Activated CD4-positive, alpha-beta T cell treated with anti-CD3 and anti-CD28 coated beads, Interleukin-2, amount 50 U/mL, for 1 hour (primary cell): ENCODE data around the gene RNU1-3.

ENCODE experiments used
- DNase-seq: peaks from one replicate; pipeline ENCODE4 v3.0.0-alpha.2; 2020

Gene RNU1-3

GRCh38 chr1:16617114-16617631 is 49.6 kb downstream of the RNU1-3 start:
- no peak for DNase-seq
